Transverse colon (tissue), 4 donors: ENCODE measurements around the gene TCN2.

Source experiments
- EP300 ChIP-seq: sonication (generic); formaldehyde crosslinking; IDR thresholded peaks from one replicate; pipeline ENCODE4 v1.6.1; 2017; ENCODE audit warnings: antibody characterized with exemption, low read depth
- POLR2A ChIP-seq: fragments of 450-650 bp; IDR thresholded peaks from one replicate; pipeline ENCODE4 v1.6.1; 2016; ENCODE audit warnings: antibody characterized with exemption, mild to moderate bottlenecking, moderate library complexity
- POLR2AphosphoS5 ChIP-seq, 3 donors: sonication (generic); formaldehyde crosslinking; IDR thresholded peaks; one replicate each; pipeline ENCODE4 v1.6.1; 2016; ENCODE audit warnings: antibody characterized with exemption in 3 of 3
- TF ChIP-seq, protein P1 (sequence below), 5 experiments: fragments of 200-600 bp in 3 of 5; fragments of 450-650 bp in 2 of 5; sonication (generic) in 3 of 5; IDR thresholded peaks; 1 replicate in 2 of 5; 2 replicates in 3 of 5; pipeline ENCODE4 v1.5.1; 2016 to 2017; ENCODE audit warnings: antibody characterized with exemption in 5 of 5, inconsistent platforms in 3 of 5, mild to moderate bottlenecking in 2 of 5, moderate library complexity in 1 of 5

DNA sequence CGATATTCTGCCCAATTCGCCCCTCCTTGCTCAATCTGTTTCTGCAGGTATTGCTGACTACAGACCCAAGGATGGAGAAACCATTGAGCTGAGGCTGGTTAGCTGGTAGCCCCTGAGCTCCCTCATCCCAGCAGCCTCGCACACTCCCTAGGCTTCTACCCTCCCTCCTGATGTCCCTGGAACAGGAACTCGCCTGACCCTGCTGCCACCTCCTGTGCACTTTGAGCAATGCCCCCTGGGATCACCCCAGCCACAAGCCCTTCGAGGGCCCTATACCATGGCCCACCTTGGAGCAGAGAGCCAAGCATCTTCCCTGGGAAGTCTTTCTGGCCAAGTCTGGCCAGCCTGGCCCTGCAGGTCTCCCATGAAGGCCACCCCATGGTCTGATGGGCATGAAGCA lies 19.4 kb downstream of the TCN2 start:
- no peak for TF ChIP-seq POLR2A
- TF ChIP-seq, protein P1, sequence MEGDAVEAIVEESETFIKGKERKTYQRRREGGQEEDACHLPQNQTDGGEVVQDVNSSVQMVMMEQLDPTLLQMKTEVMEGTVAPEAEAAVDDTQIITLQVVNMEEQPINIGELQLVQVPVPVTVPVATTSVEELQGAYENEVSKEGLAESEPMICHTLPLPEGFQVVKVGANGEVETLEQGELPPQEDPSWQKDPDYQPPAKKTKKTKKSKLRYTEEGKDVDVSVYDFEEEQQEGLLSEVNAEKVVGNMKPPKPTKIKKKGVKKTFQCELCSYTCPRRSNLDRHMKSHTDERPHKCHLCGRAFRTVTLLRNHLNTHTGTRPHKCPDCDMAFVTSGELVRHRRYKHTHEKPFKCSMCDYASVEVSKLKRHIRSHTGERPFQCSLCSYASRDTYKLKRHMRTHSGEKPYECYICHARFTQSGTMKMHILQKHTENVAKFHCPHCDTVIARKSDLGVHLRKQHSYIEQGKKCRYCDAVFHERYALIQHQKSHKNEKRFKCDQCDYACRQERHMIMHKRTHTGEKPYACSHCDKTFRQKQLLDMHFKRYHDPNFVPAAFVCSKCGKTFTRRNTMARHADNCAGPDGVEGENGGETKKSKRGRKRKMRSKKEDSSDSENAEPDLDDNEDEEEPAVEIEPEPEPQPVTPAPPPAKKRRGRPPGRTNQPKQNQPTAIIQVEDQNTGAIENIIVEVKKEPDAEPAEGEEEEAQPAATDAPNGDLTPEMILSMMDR (IDR thresholded peaks at IDR 0.05), result no peak
- TF ChIP-seq EP300, result no peak
- no peak for TF ChIP-seq POLR2AphosphoS5 (IDR thresholded peaks at IDR 0.05)
